Measurements from ENCODE around the gene GPR82.

Gene GPR82

GRCh38 chrX:41761169-41761568 lies 37.2 kb downstream of the GPR82 start:
- no peak overlapping the region for H3K27ac ChIP-seq
- intact Hi-C loops (cut with DNase I; ENCODE audit: low total_unique reads): no loop called here
- no peak overlapping the region for H3K4me3 ChIP-seq
- no peak for TF ChIP-seq CTCF (IDR thresholded peaks at IDR 0.05)
- DNase-seq: no peak
- H3K27me3 ChIP-seq: no peaks in the 10 kb centered on the region
- H3K9me3 ChIP-seq: no peaks in the 10 kb centered on the region
- H3K4me1 ChIP-seq: no peaks in the 10 kb centered on the region
- H3K36me3 ChIP-seq: no peaks in the 10 kb centered on the region

GRCh38 chrX:41761702-41762101 lies 37.7 kb downstream of the GPR82 start:
- Histone ChIP-seq H3K9me3 (no peaks in the 10 kb centered on the region), H3K4me1 (no peaks in the 10 kb centered on the region), H3K27ac (no peak overlapping the region), H3K4me3 (no peak overlapping the region), H3K36me3 (no peaks in the 10 kb centered on the region), H3K27me3 (no peaks in the 10 kb centered on the region)
- intact Hi-C loops (cut with DNase I; ENCODE audit: low total_unique reads): no loop called here
- DNase-seq: no peak
- TF ChIP-seq CTCF (IDR thresholded peaks at IDR 0.05): no peak

- H3K9me3 ChIP-seq: no peaks in the 10 kb centered on the region
- H3K4me1 ChIP-seq: no peaks in the 10 kb centered on the region
- DNase-seq: no peak
- H3K27me3 ChIP-seq: no peaks in the 10 kb centered on the region
- no peaks in the 10 kb centered on the region for H3K36me3 ChIP-seq
- intact Hi-C loops (cut with DNase I; ENCODE audit: low total_unique reads): no loop called here
- H3K4me3 ChIP-seq: no peak overlapping the region
- no peak overlapping the region for H3K27ac ChIP-seq
- no peak for TF ChIP-seq CTCF (IDR thresholded peaks at IDR 0.05)
Measured at GRCh38 chrX:41779030-41779564, 55.1 kb downstream of the GPR82 start.

Measured in tibial artery (tissue), 4 donors.